Calu3 (cell line): ENCODE results near the gene RNF8. TPM values are rescaled to one million over a fixed set of nuclear protein-coding genes. Genes with fewer than 3 reads are reported as not detected.
"Not testable (repeated sequence)": the region's sequence is repeated elsewhere in the genome, so short reads cannot be mapped to it uniquely, and the experiment has no call there.

Experiments used
- BruUV-seq: library from RNA; stranded (reverse); fragments of 400-500 nt; replicated peaks from 2 replicates; lab custom pipeline; 2021; lab: Mats Ljungman, UMichigan
- CTCF ChIA-PET: fragments of 300-600 bp; sonication (Branson Sonifier 250); formaldehyde crosslinking; loops from one replicate; lab custom pipeline; 2022; ENCODE audit warnings: antibody characterized with exemption; lab: Charles Lee
- DNase-seq: peaks from one replicate; pipeline ENCODE4 v3.0.0; 2022
- H3K27ac Mint-ChIP-seq: one replicate; pipeline ENCODE4 v1.8.0; 2022; ENCODE audit warnings: mixed read lengths; ENCODE audit not compliant: unreplicated experiment
- H3K27me3 Mint-ChIP-seq: one replicate; pipeline ENCODE4 v1.8.0; 2022; ENCODE audit warnings: mixed read lengths; ENCODE audit not compliant: unreplicated experiment
- H3K36me3 Mint-ChIP-seq: one replicate; pipeline ENCODE4 v1.8.0; 2022; ENCODE audit warnings: mild to moderate bottlenecking, moderate library complexity, mixed read lengths; ENCODE audit not compliant: insufficient read depth, unreplicated experiment
- H3K4me1 Mint-ChIP-seq: one replicate; pipeline ENCODE4 v1.8.0; 2022; ENCODE audit warnings: mild to moderate bottlenecking, low read depth, mixed read lengths; ENCODE audit not compliant: unreplicated experiment
- H3K4me3 Mint-ChIP-seq: one replicate; pipeline ENCODE4 v1.8.0; 2022; ENCODE audit warnings: mild to moderate bottlenecking, low read depth, moderate library complexity, mixed read lengths; ENCODE audit not compliant: unreplicated experiment
- H3K9me3 Mint-ChIP-seq: one replicate; pipeline ENCODE4 v1.8.0; 2022; ENCODE audit warnings: low read depth, mixed read lengths; ENCODE audit not compliant: unreplicated experiment
- CTCF ChIP-seq: fragments of 200-600 bp; IDR thresholded peaks from one replicate; pipeline ENCODE4 v1.8.0; 2022; ENCODE audit warnings: antibody characterized with exemption; ENCODE audit not compliant: unreplicated experiment
- intact Hi-C: fragments of 100-400 bp; cut with micrococcal nuclease; formaldehyde crosslinking; loops from one replicate; pipeline ENCODE4 v1.10.0; 2022; ENCODE audit not compliant: unreplicated experiment
- total RNA-seq: library from RNA; stranded (reverse); gene quantifications from 2 replicates; pipeline ENCODE4 v1.2.3, GENCODE V29; 2022

Gene RNF8
- total RNA-seq, 1 experiment from 2014 or later: 17.1 TPM

- no peak for TF ChIP-seq CTCF
- Mint-ChIP-seq H3K27me3 (no peaks in the 10 kb centered on the region), H3K27ac (no peak overlapping the region), H3K4me1 (peaks cover 15% of the 10 kb centered on the region), H3K4me3 (no peak overlapping the region), H3K36me3 (peaks cover 23% of the 10 kb centered on the region), H3K9me3 (no peaks in the 10 kb centered on the region)
- intact Hi-C loops: no loop called here
- CTCF ChIA-PET: no interaction called here
- BruUV-seq: no TSS peak
- no peak for DNase-seq
Observed at GRCh38 chr6:37442416-37443215, 88.8 kb downstream of the RNF8 start.

- DNase-seq, BruUV-seq, H3K4me3 Mint-ChIP-seq, H3K27ac Mint-ChIP-seq, intact Hi-C loops, H3K27me3 Mint-ChIP-seq, H3K9me3 Mint-ChIP-seq, H3K4me1 Mint-ChIP-seq, CTCF ChIA-PET: not testable (repeated sequence)
- H3K36me3 Mint-ChIP-seq: peaks cover 28% of the 10 kb centered on the region
Observed at GRCh38 chr6:37443216-37443542, 89.4 kb downstream of the RNF8 start.

Other genes starting within 250 kb of the RNF8 start
- 18.6 and 19.1 TPM in 2 replicates for gene PIM1, start 183.8 kb upstream of the RNF8 start, total RNA-seq
- 14.6 and 14.8 TPM in 2 replicates for gene TBC1D22B, start 96.2 kb upstream of the RNF8 start, total RNA-seq
- 0.99 and 1.5 TPM in 2 replicates for gene TMEM217, start 95.8 kb upstream of the RNF8 start, total RNA-seq
- gene CMTR1, start 79.2 kb downstream of the RNF8 start, total RNA-seq: 50.3 and 62.5 TPM in 2 replicates
- gene CCDC167, start 145.9 kb downstream of the RNF8 start, total RNA-seq: 30.1 and 40.2 TPM in 2 replicates